Psoas muscle (tissue), 8 donors: ENCODE data around the gene HYAL1. TPM values are rescaled to one million over a fixed set of nuclear protein-coding genes. Genes with fewer than 3 reads are reported as not detected.

Experiments used
- ATAC-seq, 4 donors: fragments of 200-7000 bp; cut with Tn5 transposase; one replicate each; pipeline ENCODE4 v1.9.1; 2020; ENCODE audit warnings: moderate library complexity in 3 of 4, mild to moderate bottlenecking in 2 of 4
- DNase-seq, 2 donors: peaks; one replicate each; pipeline ENCODE4 v3.0.0-alpha.2; 2020
- H3K27ac ChIP-seq: fragments of 200-600 bp; one replicate; pipeline ENCODE4 v1.8.0; 2022
- H3K27me3 ChIP-seq, 3 donors: fragments of 200-600 bp in 1 of 3; one replicate each; pipeline versions ENCODE4 v1.6.1 to v1.8.0; 2013 to 2022; ENCODE audit warnings: low read length in 2 of 3, mild to moderate bottlenecking in 2 of 3, moderate library complexity in 1 of 3; ENCODE audit not compliant: insufficient read depth in 3 of 3
- H3K36me3 ChIP-seq, 2 donors: fragments of 200-600 bp in 1 of 2; one replicate each; pipeline versions ENCODE4 v1.6.1 to v1.8.0; 2013 to 2022; ENCODE audit warnings: low read depth in 1 of 2, mild to moderate bottlenecking in 1 of 2, moderate library complexity in 1 of 2; ENCODE audit not compliant: insufficient read depth in 1 of 2
- H3K4me1 ChIP-seq: fragments of 200-600 bp; one replicate; pipeline ENCODE4 v1.8.0; 2022
- H3K4me3 ChIP-seq: fragments of 200-600 bp; one replicate; pipeline ENCODE4 v1.8.0; 2022; ENCODE audit warnings: mild to moderate bottlenecking
- H3K9me3 ChIP-seq: fragments of 200-600 bp; one replicate; pipeline ENCODE4 v1.8.0; 2022
- WGBS, 3 donors: extraction: QIAGEN DNeasy Blood & Tissue Kit; methylation state at CpG; one replicate each; pipeline versions ENCODE4 v1.1.6 to v1.1.7; 2013; 5-methylcytosine and 5-hydroxymethylcytosine counted together
- intact Hi-C, 2 donors: fragments of 100-400 bp; cut with DNase I; formaldehyde crosslinking; loops; one replicate each; pipeline versions ENCODE4 v1.11.0 to v1.14.2; 2022
- polyA plus RNA-seq, 3 donors: library from polyadenylated mRNA; stranded (reverse); fragments of 200-250 nt; gene quantifications; one replicate each; pipeline ENCODE4 v1.2.3, GENCODE V29; 2013
- total RNA-seq, 4 donors: library from RNA; stranded (reverse); fragmentation: NEBNext Ultra II Directional in 2 of 4; extraction: Animal tissue kit (Norgen Biotek cat#: 25700) in 2 of 4; gene quantifications; one replicate each; pipeline versions ENCODE4 v1.2.1 to v1.2.4, GENCODE V29; 2021 to 2023
- TF ChIP-seq, protein P1 (sequence below): fragments of 200-600 bp; IDR thresholded peaks from one replicate; pipeline ENCODE4 v1.8.0; 2022; ENCODE audit warnings: antibody characterized with exemption
- donor health status: healthy with polysubstance abuse.
- donor health status: DM: no; HTN: no; CAD: no; lungs with moderate emphysema.
- donor health status: Bipolar disorder and iron deficiency.
- donor health status: healthy.
- donor health status: DM: yes; HTN: yes; CAD: no.
- donor health status: DM: no; HTN: no; CAD: no.
- donor health status: DM: no; HTN: no; CAD: no.
- donor health status: DM: yes; HTN: yes; CAD: no.

Gene HYAL1
- total and polyA plus RNA-seq, 7 donors, result 8.5 to 20.8 (median 13.8) TPM

DNA sequence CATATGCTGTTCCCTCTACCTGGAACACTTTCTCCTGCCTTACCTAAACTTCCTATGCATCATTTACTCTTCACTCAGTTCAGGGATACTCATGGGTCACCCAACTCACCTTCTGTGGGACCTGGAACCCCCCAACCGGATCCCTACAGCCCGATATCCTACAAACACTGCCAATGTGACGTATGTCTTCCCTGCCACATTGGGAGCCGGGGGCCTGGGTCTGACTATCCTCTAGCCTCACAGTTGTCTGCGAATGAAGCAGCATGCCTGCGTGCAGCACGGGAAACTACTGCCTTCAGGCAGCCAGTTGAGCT is 46.8 kb upstream of the HYAL1 start:
- TF ChIP-seq, protein P1, sequence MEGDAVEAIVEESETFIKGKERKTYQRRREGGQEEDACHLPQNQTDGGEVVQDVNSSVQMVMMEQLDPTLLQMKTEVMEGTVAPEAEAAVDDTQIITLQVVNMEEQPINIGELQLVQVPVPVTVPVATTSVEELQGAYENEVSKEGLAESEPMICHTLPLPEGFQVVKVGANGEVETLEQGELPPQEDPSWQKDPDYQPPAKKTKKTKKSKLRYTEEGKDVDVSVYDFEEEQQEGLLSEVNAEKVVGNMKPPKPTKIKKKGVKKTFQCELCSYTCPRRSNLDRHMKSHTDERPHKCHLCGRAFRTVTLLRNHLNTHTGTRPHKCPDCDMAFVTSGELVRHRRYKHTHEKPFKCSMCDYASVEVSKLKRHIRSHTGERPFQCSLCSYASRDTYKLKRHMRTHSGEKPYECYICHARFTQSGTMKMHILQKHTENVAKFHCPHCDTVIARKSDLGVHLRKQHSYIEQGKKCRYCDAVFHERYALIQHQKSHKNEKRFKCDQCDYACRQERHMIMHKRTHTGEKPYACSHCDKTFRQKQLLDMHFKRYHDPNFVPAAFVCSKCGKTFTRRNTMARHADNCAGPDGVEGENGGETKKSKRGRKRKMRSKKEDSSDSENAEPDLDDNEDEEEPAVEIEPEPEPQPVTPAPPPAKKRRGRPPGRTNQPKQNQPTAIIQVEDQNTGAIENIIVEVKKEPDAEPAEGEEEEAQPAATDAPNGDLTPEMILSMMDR, result no peak
- 2 to 6% (median 2%) methylated on average over 7 of the region's 7 CpGs for WGBS, 3 donors
- Histone ChIP-seq H3K9me3 (no peaks in the 10 kb centered on the region), H3K36me3 (peaks cover 5 to 45% of the 10 kb centered on the region in 2 donors), H3K27ac (peak overlapping the region; percentile 97), H3K4me3 (peak overlapping the region; percentile 92), H3K4me1 (peaks cover 39% of the 10 kb centered on the region), H3K27me3 (no peaks in the 10 kb centered on the region)
- intact Hi-C loops, result no loop called here
- ATAC-seq (no peak), DNase-seq (no peak)

DNA sequence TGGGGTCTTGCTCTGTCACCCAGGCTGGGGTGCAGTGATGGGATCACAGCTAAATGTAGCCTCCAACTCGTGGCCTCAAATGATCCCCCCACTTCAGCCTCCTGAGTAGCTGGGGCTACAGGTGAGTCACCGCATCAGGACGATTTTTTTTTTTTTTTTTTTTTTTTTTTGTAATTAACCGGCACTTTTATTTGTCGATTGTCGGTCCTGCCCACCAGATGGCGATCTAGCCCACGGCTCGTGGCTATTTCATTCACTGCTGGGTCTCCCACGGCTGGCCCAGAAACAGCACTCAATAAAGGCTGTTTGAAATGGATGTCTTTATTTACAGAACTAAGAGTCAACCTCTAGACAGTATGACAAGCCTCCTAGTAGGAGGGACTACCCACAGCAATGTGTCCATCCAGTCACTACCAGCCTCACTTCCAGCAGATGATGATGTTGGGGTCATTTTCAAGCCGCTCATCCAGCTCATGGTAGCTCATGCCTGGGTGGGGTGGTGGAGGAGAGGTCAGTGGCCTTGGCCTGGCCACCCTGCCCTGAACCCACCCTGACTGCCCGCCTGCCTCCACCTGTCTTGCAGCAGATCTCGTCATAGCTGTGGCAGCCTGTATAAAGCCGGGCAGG is 43.9 kb upstream of the HYAL1 start:
- TF ChIP-seq, protein P1, result peak; percentile 61
- WGBS, 3 donors, result 25 to 29% (median 28%) methylated on average over 14 of the region's 14 CpGs
- Histone ChIP-seq H3K4me3 (no peak overlapping the region), H3K4me1 (peaks cover 27% of the 10 kb centered on the region), H3K9me3 (no peaks in the 10 kb centered on the region), H3K27me3 (no peaks in the 10 kb centered on the region), H3K36me3 (peaks cover 0 to 19% of the 10 kb centered on the region in 2 donors), H3K27ac (no peak overlapping the region)
- DNase-seq (peak; percentile 69 to 83), ATAC-seq (peak in 1 of 4 donors; percentile 10)
- intact Hi-C loops, result loop anchor here in 1 of 2 donors (2.0 kb wide), 1 partner anchor 196 kb away; no protein-coding TSS in a partner anchor

DNA sequence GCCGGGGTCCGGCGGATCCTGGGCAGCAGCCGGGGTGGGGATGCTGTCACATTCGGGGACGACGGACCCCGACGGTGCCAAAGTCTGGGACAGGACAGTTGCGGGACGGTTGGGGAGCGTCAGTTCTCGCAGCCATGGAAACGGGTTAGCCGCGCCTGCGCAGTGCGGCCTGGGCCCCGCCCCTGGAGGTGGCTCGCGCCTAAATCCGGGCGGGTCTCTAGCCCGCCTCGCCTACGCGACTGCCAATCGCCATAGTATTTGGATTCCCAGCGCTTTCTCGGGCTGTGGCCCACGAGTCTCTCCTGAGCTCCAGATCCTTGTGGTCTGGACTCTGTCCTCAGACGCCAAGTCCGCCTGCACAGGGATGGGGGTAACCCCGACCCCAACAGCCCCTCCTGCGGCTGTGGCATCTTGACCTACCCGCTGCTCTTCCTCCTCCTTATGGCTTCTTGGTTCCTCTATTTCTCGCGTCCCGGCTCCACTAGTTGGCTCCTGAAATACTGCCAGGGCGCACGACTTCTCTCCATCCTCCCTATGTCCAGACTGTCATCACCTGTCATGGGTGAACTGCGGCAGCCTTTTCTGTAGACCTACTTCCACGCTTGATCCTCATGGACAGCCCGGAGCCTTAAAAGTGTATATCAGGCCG is 42.3 kb upstream of the HYAL1 start, which contains the start of gene ZMYND10:
TSS of gene ZMYND10 (minus strand) at position 147 of the 649 bp plus-strand sequence. CDS start 153 bp downstream, outside the sequence.
- TF ChIP-seq, protein P1, result no peak
- H3K4me3 ChIP-seq, result peak within 1 kb of the TSS; percentile 44
- H3K27me3 ChIP-seq, result no peaks in the 10 kb centered on the region
- intact Hi-C loops, result loop anchor here in 1 of 2 donors (2.0 kb wide), 1 partner anchor 197 kb away; no protein-coding TSS in a partner anchor
- H3K4me1 ChIP-seq, result peaks cover 21% of the 10 kb centered on the region
- H3K27ac ChIP-seq, result no peak within 1 kb of the TSS
- ATAC-seq (no peak), DNase-seq (peak; percentile 71 to 81)
- peaks cover 0 to 19% of the 10 kb centered on the region in 2 donors for H3K36me3 ChIP-seq
- 16 to 20% (median 17%) methylated on average over 45 of the region's 45 CpGs for WGBS, 3 donors
- no peaks in the 10 kb centered on the region for H3K9me3 ChIP-seq

DNA sequence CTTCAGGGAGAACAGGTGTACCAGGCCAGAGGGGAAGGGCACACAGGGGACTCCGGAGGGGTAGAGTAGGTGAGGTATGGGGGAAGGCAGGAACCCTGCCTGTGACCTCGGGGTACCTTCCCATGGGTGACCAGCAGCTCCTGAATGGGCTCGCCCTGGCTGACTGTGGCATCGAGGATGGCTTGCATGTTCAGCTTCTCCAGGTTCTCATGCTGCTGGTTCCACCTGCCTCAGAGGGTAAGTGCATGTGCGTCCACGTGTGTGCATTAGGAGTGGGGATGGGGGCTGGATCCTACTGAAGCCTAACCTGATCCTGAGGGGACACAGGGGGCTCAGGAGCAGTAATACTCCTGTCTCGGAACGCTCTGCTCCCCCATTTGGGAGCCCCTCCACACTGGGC is 41.6 kb upstream of the HYAL1 start:
- Histone ChIP-seq H3K27me3 (no peaks in the 10 kb centered on the region), H3K36me3 (peaks cover 0 to 19% of the 10 kb centered on the region in 2 donors), H3K9me3 (no peaks in the 10 kb centered on the region), H3K27ac (no peak overlapping the region), H3K4me3 (peak overlapping the region; percentile 44), H3K4me1 (peaks cover 25% of the 10 kb centered on the region)
- ATAC-seq (no peak), DNase-seq (no peak)
- TF ChIP-seq, protein P1, result no peak
- intact Hi-C loops, result no loop called here
- WGBS, 3 donors, result 78 to 90% (median 80%) methylated on average over 8 of the region's 8 CpGs
